Stimulated activated CD8-positive, alpha-beta memory T cell treated with anti-CD3 and anti-CD28 coated beads, Interleukin-7, amount 100 ng/mL, for 48 hours (primary cell): Measurements from ENCODE around the gene MEA1.

Source experiments
- DNase-seq, 2 donors: peaks; one replicate each; pipeline ENCODE4 v3.0.0-alpha.2; 2020; ENCODE audit warnings: low read depth in 1 of 2; ENCODE audit errors: extremely low read depth in 1 of 2

Gene MEA1

DNA sequence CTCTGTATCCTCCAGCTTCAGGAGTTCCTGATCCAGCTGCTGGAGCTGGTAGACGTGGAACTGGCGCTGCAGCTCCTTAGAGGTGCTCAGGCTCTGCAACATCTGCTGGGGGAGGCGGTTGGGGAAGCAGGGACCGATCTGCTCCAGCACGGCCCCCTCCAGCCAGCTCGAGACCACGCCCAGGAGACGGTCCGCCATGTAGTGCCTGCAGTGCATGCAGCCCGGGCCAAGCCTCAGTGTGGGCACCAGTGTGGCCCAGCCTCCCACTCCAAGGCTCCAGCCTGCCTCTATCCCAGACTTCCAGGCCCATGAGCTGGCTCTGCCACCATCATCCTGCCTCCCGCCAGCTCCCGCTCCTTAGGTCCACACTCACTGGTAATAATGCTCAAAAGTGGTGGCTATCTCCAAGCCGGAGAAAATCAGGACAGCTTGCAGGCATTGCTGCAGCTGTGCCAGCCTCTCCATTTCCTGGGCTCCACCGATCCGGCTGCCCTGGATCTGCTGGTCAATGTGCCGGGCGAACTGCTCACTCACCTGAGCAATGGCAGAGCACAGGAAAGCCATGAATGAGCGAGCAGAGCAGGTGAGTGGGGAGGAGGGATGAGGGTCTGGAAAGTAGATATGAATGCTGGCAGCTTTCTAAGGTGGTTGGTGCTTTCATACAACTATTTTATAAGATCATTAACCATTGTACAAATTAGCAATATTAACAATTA, 27.0 kb upstream of the MEA1 start:
- no peak for DNase-seq

DNA sequence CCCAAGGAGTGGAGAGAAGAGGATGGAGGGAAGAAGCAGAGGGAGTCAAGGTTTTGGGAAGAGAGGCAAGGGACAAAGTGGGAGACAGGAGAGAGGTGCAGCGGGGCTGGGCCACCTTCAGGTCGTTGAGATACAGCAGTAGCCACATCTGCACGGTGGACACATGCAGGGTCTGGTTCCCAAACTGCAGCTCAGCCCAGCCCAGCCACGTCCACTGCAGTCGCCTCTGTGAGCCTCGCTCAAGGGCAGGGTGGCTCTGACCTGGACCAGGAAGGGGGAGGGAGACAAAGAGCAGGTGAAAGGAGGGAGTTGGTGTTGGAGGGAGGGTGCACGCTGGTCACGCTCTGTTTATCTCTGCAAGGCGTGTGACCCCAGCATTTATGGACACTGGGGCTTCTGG, 25.0 kb upstream of the MEA1 start:
- no peak for DNase-seq

- no peak for DNase-seq
These were observed 24.0 kb upstream of the MEA1 start for GRCh38 chr6:43037706-43038105.

- no peak for DNase-seq
These were observed 23.5 kb upstream of the MEA1 start for GRCh38 chr6:43037197-43037596.

GRCh38 chr6:43036712-43037111, 23.0 kb upstream of the MEA1 start:
- DNase-seq: no peak

GRCh38 chr6:43035495-43036194, 21.9 kb upstream of the MEA1 start:
- DNase-seq: no peak

GRCh38 chr6:43034190-43034525, 20.4 kb upstream of the MEA1 start:
- DNase-seq: no peak

DNA sequence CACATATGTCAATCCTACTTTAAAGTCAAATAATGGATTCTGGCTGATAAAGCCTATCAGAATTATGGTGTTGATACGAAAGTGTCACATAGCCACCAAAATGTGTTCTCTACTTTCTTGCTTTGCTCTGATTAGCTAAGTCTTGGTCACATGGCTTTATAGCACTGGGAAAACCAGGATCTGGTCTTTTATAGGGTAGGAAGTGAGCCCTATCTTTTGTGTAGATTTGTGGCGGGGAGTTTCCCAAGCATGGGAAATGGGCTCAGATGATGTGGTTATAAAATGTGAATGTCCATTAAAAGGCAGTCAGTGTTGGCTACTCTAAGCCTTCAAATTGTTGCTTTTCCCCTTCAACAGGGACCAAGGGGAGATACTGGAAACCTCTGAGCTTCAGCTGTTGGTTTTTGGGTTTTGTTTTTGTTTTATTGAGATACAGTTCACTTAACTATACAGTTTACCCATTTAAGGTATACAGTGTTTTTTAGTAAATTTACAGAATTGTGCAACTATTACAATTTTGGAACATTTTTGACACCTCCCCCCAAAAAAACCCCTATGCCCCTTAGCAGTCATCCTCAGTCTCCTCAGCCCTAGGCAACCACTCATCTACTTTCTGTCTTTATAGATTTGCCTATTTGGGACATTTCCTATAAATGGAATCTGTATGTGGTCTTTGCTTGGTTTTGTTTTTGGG, 19.9 kb upstream of the MEA1 start:
- DNase-seq: no peak

DNA sequence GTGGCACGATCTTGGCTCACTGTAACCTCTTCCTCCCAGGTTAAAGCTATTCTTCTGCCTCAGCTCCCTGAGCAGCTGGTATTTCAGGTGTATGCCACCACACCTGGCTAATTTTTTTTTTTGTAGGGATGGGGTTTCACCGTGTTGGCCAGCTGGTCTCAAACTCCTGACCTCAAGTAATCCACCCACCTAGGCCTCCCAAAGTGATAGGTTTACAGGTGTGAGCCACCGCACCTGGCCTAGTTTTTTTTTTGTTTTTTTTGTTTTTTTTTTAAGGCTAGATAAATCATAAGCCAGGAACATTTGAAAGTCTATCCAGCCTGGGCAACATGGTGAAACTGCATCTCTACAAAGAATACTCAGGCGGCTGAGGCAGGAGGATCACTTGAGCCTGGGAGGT, 18.6 kb upstream of the MEA1 start:
- DNase-seq: no peak

DNA sequence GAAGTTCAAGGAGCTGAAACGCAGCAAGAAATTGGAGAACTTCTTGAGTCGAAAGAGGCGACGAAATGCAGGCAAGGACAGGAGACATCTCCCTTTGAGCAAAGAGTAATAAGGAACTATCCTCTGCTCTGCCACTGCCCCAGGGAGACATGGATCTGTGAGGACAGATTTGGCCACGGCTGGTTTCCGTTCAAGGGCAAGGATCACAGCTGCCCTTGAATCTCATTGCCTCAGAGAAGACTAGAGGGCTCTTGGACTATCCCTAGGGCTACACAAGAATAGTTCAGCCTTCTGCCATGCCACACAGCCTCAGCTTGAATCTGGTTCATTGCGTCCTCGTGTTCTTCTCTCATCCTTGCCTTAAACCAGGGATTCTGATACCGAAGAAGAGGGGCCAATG, 15.4 kb upstream of the MEA1 start:
- no peak for DNase-seq

DNA sequence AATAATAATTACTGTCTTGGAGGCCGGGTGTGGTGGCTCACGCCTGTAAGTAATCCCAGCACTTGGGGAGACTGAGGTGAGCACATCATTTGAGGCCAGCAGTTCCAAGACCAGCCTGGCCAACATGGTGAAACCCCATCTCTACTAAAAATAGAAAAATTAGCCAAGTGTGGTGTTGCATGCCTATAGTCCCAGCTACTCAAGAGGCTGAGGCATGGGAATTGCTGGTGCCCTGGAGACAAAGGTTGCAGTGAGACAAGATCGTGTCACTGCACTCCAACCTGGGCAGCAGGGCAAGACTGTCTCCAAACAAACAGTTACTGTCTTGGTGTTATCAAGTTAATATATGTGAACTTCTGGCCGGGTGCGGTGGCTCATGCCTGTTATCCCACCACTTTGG, 12.6 kb upstream of the MEA1 start:
- DNase-seq: no peak

GRCh38 chr6:43024436-43024835, 10.7 kb upstream of the MEA1 start:
- peak in 1 of 2 donors; percentile 5 for DNase-seq

DNA sequence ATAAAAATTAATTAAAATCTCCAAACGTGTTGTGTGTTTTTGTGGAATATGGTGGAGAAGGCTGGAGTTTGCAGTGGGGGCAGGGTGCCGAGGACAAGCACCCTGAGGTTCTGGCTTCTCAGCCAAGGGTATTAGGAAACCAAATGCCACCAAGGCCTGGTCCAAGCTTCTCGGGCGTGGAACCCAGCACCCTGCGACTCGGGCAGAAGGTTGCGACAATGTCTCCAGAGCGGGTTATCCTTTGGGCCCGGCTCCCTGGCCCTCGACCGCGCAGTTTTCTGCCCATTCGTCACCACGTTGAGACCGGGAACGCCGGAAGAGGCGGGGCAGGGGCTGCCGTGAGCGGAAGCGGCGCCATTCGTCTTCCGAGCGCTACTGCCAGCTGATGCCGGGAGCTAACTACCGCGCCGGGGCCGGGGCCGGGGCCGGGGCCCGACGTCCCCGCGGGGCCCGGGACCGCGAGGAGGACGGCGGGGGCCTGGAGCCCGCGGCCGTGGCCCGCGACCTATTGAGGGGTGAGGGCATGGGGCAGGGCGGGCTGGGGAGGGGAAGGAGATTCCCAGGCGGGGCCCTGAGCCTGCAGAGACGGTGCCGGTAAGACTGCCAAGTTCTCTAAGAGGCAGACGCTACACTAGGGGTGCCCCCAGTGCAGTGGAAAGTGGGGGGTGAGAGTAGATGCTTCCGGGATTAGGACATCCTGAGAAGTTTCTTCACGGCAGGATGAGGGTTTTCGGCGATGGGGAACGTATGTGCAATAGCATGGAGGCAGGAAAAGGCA, 7.7 kb upstream of the MEA1 start, which contains the start of gene RRP36:
TSS of gene RRP36 (plus strand) at position 354 of the 778 bp plus-strand sequence. CDS start at position 386, 32 bp downstream.
- DNase-seq: peak; percentile 50 to 52

GRCh38 chr6:43020847-43021246, 7.1 kb upstream of the MEA1 start:
- no peak for DNase-seq

DNA sequence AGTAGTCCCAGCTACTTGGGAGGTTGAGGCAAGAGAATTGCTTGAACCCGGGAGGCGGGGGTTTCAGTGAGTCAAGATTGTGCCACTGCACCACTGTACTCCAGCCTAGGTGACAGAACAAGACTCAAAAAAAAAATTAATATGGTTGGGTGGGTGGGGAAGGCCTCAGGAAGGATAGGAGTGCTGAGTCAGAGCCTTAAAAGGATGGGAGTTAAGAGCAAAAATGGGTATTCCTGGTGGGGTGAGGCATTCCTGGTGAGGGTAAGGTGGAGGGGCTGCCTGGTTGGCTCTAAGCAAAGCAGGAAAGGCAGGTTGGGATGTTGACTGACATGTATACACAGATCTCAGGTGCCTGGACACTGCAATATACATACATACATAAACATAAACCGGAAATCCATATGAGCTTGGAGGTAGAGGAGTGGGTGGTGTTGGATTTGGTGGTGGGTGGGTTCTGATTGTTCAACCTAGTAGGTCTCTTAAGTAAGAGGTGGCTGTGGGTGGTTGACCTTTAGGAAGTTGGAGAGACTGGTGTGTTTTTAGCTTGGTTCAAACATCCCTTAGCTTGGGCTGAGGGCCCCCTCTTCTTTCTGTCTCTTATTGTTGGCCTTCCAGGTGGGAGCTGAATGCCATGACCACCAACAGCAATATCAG, 6.4 kb upstream of the MEA1 start:
- no peak for DNase-seq

DNA sequence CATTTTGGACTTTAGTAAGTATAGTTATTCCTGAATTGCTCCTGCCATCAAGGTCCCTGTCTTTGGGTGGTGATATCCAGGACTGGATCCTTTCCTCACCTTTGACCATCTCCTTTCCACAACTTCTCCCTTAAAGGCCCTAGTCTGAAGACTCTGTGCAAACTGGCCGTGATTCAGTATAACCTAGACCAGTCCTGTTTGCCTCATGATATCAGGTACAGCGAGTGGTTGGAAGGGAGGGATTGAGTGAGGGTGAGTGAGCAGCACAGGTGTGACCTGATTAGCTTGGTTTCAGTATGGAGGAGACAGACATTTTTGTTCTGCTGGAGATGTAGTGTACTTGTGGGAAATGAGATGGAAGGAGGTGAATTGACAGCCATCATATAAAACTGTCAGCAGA, 5.4 kb upstream of the MEA1 start:
- no peak for DNase-seq

DNA sequence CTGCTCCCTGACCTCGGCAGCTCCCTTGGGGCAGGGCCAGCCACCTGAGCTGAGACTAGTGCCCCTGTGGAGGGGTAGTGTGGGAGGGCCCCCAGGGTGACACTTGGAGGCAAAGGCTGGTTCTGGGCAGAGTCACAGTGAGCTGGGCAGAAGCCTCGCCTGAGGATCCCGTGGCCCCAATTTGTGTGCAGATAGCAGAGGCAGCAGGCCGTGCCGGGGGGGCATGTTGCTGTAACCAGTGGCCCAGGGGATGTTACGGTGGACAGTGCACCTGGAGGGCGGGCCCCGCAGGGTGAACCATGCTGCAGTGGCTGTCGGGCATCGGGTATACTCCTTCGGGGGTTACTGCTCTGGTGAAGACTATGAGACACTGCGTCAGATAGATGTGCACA, 3.2 kb upstream of the MEA1 start:
- no peak for DNase-seq

DNA sequence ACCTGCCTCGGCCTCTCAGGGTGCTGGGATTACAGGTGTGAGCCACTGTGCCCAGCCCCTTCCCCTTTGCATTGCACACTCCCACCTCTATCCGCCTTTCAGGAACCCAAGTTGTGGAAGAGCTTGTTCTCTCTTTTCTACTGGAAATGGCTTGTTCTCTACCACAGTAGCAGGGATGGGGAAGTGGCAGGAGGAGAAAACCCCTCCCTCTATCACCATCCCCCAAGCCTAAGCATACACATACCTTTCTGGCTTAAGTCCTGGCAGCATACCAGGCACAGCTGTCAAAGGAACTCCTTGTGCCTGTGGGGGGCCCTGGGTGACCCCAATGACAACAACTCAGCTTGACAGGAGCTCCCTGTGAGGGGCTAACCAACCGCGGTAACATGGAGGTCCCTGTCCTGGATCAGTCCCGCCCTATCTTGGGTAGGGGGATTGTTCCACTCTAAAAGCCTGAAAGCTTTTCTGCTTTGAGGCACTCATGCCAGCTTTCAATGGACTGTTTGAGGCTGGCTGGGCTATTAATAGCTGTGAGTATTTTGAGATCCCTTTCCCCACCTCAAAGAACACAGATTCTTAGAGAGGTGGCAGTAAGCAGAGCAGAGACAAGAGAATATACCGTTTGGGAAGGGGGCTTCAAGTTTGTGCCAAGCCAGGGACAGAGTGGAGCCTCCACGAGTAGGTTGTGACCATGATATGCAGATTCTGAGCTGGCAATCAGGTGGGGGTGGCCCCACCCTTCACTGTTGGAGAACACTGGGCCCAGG, 2.6 kb upstream of the MEA1 start:
- no peak for DNase-seq

DNA sequence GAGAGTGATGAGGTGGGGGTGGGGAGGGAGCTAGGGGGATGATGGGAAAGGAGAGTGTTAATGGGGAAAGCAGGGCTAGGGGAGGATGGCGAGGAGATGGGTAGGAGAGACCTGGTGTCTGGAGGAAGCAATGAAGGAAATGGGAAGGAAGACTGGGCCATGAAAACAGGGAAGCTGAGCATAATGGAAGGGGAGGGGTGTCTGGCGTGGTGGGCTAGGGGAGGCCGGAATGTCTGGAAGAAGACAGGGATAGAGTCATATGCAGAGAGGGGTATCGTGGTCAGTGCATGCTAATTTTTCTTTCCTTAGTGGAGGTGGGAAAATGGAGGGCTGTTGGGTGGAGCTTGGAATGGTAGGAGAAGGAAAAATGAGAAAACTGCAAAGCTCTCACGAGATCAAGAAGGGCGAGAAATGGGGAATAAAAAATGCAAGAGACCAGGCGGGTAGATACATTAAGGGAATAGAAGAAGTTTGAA, 726 bp upstream of the MEA1 start:
- DNase-seq: no peak
